HG03280 (cell line): ENCODE measurements around the gene MAB21L1.

Experiments used
- ATAC-seq: cut with Tn5 transposase; IDR thresholded peaks from one replicate; pipeline ENCODE4 v1.9.1; 2021; ENCODE audit warnings: mild to moderate bottlenecking, moderate library complexity; ENCODE audit not compliant: unreplicated experiment

MAB21L1 gene

DNA sequence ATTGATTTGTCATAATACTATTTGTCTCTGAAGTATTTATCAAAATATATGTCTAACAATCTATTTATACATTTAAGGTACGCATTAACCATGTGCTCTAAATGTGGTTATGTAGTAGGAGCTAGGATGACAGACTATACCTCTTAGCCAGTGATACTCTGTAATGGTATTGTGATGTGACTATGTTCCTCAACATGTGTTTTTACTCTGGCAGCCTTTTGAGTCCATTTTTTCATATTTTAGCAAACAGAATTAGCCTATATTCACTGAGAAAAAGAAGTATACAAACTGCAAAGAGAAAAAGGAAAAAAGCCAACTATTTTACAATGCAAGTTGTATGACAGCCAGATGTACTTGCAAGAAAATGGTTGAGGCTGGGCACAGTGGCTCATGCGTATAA, 26.7 kb downstream of the MAB21L1 start:
- ATAC-seq, result no peak

GRCh38 chr13:35448465-35448864, 28.0 kb downstream of the MAB21L1 start:
- ATAC-seq, result no peak
